AG08396 (cell line): ENCODE measurements around the gene CPB2.

Experiments used
- DNase-seq: peaks from one replicate; pipeline ENCODE4 v3.0.0; 2012; ENCODE audit warnings: low spot score, mixed read lengths

Gene CPB2

DNA sequence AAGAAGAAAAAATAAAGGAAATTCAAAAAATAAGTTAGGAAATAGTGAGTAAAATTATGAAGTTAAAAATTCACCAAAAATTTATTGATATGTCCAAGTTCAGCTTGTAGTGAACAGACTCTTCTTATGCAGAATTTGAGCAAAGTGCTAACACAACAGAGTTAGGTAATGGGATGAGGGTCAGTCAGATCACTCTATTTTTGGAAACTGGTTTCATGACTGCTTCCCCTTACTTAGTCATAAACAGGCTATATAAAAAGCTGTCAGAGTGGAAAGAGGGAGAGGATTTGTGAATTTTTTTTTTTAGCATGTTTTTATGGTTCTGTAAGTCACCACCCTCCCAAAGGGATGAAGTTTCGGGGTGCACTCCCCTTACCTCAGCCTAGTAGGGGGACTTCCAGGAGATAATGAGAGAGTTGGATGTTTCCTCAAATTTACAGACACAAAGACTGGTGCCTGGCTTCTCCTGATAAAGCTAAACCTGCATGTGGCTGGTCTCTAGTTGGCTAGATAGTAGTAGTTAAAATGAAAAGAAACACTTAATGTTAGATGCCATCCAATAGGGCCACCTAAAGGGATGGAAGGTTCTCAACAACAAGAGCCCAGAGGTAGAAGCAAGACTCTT lies 4.5 kb downstream of the CPB2 start:
- DNase-seq, result no peak

DNA sequence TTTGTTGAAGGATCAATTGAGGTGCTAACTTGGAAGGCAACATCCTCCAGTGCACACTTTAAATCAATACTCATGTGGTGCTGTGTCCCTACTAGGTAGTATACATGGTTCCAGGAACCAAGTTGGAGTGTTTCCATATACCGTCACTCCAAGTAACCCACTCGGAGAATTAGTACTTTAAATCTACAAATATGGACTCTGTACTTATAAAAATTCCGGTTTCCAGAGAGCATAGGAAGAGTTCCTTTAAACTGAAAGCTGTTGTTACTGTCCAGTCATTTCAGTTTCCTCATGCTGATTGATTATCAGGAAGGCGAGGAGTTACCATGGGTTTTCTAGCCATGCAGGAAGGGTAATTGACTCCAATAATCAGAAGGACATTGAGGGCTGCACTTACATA lies 7.2 kb downstream of the CPB2 start:
- DNase-seq, result no peak

DNA sequence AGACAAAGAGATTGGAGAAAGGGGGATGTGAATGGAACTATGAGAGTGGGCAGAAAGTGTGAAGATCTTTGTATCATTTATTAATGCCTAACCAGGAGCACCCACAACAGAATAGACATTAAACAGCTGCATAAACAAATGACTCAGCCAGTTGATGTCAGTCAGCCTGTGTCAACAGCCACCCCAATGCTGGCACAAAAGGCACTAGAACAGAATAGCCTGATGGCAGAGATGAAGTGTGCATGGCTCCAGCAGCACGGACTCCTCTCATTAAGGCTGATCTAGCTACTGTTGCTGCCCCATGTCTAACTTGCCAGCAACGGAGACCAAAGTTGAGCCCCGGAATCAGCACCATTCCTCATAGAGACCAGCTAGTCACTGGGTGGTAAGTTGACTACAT lies 7.8 kb downstream of the CPB2 start:
- DNase-seq, result no peak

DNA sequence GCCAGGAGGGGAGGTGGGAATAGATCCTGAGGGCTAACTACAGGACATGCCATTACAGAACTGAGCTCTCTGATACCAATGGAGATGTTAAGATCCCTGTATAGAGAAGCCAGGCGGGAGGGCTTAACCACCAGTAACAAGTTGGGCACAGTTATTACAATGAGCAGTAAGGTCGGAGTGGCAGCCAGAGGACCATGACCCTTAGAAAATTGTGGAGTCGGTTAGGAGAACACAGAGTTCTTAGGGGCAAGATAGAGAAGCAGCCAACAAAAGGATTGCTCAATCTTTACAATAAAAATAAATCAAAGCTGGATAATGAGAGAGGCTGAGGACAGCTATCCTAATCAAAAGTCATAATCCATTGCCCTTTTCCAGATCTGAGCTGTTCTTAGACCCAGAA lies 10.4 kb downstream of the CPB2 start:
- DNase-seq, result no peak

DNA sequence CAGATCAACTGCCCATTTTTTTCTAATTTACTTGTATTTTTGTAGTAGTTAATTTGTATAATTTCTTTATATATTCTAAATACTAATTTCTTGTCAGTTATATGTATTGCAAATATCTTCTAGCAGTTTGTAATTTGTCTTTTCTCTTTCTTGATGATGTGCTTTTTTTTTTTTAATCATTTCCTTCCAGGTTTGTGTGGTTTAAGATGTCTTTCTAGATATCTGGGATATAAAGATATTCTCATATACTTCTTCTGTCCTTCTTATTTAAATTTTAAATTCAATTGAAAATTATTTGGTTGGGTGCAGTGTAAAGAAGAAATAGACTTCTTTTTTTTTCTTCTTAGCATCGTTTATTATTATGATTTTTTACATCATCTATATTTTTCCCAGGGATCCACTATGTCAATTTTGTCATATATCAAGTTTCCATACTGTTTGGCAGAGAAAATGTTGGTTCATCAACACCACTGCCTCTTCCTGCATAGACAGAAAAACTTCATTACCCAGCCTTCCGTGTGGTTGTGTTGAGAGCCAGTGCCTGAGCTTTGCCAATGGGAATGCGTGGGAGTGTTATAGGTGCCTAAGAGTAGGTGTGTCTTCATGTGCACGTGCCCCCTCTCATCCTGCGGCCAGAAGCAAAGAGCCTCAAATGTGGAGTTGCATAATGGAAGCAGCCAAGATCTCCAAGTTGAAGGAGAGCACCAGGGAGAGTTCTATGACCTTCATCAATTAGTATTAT lies 15.8 kb downstream of the CPB2 start:
- DNase-seq, result no peak

DNA sequence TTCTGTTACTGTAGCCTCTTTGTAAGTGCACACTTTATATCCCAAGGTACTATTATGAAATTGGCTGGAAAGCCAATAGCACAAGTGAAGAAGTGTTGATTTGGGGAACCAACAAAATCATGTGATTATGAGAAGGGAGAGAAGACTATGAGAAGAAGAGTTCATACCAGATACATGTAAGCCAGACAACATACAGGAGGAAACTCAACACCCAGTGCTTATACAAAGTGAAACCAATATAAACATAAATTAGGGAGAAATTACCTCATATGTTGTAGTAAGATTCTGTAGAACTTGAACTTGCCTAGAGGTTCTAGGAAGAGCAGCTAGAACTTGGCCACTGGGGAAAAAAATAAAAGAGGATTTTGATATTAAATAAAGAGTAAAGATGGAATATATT lies 17.4 kb downstream of the CPB2 start:
- DNase-seq, result no peak

DNA sequence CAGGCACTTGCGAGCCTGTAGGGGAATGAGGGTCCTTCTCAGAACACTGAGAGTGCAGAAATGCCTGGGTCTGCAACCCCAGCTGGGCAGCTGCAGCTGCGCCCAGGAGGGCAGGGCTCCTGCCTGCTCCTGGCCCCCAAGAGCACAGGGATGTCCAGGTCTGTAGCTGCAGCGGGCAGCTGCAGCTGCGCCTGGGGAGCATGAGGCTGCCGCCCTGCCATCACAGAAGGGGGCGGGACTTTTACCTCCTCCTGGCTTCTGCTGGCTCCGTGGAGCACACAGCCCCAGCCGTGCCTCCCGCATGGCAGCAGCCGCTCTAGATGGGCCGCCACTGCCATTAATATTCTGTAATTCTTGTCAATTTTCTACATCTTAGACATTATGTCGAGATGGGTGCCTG lies 17.8 kb downstream of the CPB2 start:
- DNase-seq, result no peak

DNA sequence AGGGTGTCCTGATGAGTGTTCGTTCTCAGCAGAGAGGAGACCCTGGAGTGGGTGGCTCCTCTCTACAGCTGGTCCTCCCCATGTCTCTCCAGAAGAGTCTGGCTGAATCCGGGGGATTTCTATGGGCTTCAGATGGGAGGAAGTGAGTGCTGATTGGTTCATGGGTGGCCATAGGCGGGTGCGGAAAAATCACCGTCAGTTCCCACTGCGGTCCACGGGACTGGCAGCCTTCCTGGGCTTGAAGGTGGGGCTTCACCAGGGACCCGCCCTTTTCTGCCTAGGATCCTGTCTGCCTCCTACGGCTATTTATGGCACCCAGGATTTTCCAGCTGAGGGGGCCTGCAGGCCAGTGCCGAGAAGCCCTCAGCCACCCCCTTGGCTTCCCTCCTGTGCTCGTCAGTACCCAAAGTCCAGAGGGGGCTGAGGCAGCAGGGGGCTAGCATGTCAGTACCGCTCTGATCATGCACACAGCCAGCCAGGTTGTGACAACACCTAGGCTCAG lies 18.4 kb downstream of the CPB2 start:
- DNase-seq, result no peak

DNA sequence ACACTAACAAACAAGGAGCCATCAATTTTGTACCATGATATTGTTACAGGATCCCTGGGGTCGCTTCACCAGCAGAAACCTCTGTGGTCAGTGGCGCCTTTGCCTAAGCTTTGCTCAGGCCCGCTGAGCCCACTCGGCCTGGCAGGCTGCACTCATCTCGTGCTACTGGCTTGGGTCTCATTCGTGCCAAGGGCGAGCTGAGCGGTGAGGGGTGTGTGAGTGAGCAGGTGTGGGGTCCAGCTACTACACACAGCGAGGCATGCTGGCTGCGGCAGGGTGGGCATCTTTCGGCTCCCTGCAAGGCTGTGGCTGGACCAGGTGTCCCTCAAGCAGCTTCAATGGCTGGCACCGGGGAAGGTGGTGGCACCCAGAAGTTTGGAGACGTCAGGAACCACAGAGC lies 19.1 kb downstream of the CPB2 start:
- no peak for DNase-seq

DNA sequence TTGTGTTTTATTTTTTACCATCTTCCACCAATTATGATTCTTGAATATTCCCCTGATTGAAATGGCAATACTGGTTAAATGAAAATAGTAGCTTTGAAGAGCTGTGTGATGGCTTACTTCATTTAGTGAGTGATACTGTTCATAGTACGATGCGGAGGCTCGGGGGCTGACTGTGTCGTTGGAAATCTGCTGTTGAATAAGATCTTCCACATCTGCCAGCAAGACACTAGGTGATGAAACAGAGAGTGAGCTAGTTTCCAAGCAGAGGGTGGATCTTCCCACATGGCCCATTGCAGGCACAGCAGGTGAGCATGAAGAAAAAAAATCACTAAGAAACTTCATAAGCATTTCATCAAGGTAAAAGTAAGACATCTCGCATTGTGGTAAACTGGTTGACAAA lies 22.5 kb downstream of the CPB2 start:
- no peak for DNase-seq

DNA sequence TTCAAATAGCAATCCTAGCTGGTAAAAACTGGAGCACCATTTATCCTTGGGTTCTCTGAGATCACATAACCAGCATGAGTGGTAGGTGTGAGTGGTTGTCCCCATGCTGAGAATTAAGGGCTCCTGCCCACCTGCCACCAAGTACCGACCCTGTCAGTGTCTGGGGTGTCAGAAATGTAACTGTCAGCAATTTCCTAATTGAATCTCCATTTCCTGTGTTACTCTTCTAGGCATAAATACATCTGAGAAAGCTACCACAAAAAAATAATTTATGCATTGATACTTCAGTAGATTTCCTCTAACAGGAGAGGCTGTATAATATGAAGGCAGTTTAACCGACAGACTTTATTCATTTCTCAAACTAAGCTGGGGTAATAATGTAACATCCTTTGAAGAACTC lies 25.1 kb downstream of the CPB2 start:
- DNase-seq, result no peak

DNA sequence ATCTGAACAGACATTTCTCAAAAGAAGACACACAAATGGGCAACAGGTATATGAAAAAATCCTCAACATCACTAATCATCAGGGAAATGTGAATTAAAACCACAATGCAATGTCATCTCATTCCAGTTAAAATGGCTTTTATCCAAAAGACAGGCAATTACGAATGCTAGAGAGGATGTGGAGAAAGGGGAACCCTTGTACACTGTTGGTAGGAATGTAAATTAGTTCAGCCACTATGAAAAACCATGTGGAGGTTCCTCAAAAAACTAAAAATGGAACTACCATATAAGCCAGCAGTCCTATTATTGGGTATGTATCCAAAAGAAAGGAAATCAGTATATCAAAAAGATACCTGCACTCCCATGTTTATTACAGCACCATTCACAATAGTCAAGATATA lies 27.6 kb downstream of the CPB2 start:
- no peak for DNase-seq

DNA sequence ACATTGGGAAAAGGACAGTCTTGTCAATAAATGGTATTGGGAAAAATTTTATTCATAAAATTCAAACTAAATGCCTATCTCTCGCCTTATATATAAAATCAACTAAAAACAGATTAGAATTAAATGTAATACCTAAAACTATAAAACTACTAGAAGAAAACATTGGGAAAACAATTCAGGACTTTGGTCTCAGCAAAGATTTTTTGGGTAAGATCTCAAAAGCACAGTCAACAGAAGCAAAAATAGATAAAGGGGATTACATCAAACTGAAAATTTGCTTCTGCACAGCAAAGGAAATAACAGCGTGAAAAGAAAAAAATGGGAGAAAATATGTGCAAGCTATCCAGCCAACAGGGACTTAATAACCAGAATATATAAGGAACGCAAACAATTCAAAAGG lies 28.0 kb downstream of the CPB2 start:
- DNase-seq, result no peak

DNA sequence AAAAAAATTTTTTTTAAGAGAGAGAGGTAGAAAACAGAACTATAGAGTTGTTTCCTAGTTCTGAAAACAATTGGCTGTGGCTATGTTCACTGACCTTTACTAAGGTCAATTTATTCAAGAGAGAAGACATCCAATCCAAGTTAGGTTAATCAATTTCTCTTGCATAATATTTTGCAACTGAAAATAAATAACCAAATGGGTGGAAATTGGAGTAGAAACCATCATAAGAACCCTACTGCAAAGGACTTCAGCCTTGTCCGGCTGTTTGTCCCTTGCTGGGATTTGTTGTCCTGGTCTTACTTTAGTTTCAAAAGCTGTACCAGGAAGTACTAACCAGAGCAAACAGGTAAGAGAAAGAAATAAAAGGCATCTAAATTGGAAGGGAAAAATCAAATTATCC lies 29.0 kb downstream of the CPB2 start:
- DNase-seq, result no peak

DNA sequence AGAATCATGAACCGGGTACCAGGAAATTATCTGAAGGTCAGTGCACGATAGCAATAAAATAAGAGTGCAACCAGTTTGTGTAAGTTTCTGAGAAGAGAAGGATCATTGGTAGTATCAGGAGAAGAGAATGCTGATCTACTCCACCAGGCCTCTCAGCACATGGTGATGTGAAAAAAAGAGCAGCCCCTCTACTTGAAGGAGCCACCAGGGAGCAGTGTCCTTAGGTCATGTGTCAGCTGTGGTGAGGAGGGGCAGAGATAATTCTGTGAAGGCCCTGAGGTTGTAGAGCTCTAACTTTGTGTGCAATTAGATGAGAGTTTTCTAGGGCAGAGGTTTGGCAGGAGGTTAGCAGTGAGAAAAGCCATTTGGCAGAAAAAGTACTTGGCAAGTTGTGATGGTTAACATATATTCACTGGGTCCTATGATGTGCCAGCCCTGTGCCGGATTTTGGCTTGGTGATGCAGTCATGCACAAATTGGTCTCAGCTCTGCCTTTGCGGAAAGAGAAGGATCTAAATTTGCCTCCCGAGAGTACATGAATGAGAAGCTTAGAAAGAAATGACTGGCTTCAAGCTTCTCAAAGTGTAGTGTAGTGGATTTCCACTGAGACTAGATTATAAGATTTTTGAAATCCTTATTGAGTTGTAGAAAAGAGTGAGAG lies 33.1 kb downstream of the CPB2 start:
- DNase-seq, result no peak

DNA sequence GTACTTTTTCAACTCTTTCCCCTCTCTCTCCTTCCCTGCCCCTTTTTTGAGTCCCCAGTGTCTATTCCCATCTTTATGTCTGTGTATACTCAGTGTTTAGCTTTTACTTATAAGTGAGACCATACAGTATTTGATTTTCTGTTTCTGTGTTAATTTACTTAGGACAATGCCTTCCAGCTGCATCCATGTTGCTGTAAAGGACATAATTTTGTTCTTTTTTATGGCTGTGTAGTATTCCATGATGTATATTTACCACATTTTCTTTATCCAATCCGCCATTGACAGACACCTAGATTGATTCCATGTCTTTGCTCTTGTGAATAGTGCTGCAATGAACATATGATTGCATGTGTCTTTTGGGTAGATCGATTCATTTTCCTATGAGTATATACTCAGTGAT lies 41.5 kb downstream of the CPB2 start:
- DNase-seq, result no peak

DNA sequence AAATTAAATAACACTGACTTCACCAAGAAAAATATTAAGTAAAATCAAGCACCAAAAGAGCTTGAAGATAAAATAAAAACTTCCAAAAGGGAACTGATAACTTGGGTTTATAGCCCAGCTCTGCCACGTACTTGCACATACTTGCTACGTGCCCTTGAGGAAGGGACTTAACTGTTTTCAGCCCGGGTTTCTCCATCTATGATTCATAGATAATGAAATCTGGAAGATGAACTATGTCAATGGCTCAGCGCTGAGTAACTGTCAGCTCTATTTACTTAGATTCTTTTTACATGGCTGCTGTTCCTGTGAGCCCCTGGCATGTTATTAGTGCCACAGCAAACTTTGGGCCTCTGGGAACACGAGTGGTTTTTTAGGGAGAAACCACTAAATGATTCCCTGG lies 42.6 kb downstream of the CPB2 start:
- DNase-seq, result no peak

DNA sequence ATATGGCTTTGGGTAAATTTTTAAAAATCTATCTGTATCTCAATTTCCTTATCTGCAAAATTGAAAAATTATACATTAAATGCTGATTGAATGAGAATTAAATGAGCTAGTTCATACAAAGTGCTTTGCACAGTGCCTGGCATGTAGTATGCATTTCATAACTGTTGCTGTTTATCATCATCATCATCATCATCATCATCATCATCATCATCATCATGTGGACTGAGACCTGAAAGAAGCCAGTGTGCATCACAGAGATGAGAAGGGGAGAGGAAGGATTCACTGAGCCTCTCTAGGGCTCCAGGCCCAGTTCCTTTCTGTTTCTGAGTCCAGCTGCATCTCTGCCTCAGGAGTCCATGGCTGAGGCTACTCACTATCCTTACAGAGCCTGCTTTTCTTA lies 45.4 kb downstream of the CPB2 start:
- no peak for DNase-seq

DNA sequence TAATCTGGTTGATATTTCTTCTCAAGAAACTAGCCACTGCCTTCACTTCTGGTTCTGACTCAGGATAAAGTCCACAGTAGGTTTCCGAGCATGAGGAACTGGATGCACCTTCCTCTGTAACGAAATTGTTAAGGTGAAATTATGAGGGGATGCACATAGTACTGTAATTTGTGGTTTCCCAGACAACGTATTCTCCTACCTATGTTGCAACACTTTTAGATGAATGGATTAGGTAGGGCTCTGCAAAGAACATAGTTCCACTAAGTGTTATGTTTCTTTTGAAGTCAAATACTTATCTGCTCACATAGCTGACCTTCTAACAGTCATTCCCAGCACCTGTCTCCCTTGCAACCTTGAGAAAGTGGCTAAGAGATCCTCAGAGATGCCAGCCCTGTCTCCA lies 46.6 kb downstream of the CPB2 start:
- DNase-seq, result no peak

DNA sequence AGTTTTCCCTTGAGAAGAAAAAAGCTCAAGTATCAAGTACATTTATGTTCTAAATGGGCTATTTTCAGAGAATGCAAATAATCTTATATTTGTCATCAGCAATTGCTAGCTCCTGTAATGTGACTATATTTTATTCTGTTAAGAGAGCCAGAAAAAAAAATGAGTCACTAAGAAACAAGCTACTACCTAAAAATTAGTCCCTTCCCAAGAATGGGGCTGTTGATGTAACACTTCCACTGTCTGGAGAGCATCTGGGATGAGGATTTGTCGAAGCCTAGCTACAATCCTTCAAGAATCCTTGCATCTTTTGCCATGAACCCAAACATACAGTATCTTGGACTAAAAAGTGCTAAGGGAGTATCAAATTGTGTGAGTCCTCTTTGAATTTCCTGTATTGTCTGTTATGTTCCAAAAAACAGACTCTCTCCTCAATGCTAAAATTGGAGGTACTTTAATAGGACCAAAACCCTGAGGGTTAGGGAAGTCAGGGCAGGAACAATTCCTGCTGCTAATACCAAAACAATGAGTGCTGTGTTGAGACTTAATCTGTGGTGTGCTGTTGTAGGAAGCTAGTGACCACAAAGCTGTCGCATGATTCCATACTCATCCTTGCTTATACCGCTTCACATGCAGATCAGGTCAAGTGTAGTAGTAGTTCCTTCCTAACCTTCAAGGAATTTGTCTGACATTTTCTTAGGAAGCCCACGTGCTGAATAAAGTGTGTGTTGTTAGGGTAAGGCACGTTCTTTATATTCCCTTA lies 47.4 kb downstream of the CPB2 start:
- DNase-seq, result no peak

DNA sequence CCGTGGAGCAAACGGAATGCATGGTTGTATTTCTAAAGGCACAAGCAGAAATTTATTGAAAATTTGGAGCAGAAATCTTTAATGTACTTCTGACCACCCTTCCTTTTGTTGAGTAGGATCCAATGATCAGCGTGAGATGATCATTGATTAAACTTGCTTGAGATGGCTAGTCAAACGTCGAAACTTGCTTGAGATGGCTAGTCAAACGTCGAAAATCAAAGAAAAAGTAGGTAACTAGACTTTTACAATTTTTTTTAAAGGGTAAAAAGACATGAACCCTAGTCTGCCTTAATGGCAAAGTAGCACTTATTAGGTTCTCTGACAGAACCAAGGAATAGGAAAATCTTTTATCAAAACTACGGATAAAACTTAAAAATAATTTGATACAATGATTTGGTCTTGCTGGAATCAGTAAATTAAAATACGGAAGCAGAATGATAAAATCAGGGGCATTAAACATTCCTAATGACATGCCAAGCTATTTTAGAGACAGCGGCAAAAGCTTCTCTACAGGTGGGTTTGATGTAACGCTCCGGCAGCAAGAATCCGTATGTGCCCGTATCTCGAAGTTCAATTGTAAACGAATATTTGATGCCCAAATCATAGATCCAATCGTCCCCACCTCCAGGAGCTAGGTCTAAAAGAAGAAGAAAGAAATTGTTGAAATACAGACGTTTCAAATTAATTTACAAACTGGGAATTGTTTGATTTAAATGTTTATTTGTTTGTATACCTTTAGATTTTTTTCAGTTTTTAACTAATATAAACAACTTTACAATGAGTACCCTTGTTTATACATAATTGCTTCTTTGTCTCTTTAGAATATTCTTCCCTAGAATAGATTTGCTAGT lies 51.4 kb downstream of the CPB2 start:
- no peak for DNase-seq
